A549 (cell line): ENCODE measurements around the gene HSD3B7. TPM values are rescaled to one million over a fixed set of nuclear protein-coding genes. Genes with fewer than 3 reads are reported as not detected.
A peak's percentile ranks its signal among the peaks of the same experiment; 100 is the strongest.

Source experiments
- ATAC-seq, 2 experiments: fragments of 200-7000 bp in 1 of 2; fragments of >200 bp in 1 of 2; cut with Nextera tagmentation in 1 of 2; cut with Tn5 transposase in 1 of 2; 3 replicates each; pipeline versions ENCODE4 v1.8.0 to v1.9.1; 2018 to 2020; ENCODE audit warnings: mild to moderate bottlenecking in 1 of 2, moderate library complexity in 1 of 2
- CTCF ChIA-PET: fragments of 300-600 bp; sonication (Branson Sonifier 250); formaldehyde crosslinking; extraction: SDS; loops from one replicate; lab custom pipeline; 2021; ENCODE audit warnings: antibody characterized with exemption, inconsistent platforms; lab: Yijun Ruan, JAX
- POLR2A ChIA-PET: fragments of 350-600 bp; formaldehyde crosslinking; extraction: SDS; loops from one replicate; lab custom pipeline; 2021; ENCODE audit warnings: antibody characterized with exemption, inconsistent platforms; lab: Yijun Ruan, JAX
- DNase-seq, 2 experiments: peaks; one replicate each; pipeline versions ENCODE4 v3.0.0 to v3.0.0-alpha.2; 2011 to 2016; ENCODE audit warnings: low read depth in 1 of 2, low spot score in 1 of 2
- FAIRE-seq: peaks from 2 replicates; lab custom pipeline; 2011; peaks lifted over from hg19 to GRCh38; lab: Jason Lieb, UNC
- H3K27ac ChIP-seq, 2 experiments: fragments of >200 bp; sonication (Bioruptor Twin); formaldehyde crosslinking; 3 replicates each; pipeline ENCODE4 v1.5.1; 2016 to 2017
- H3K4me1 ChIP-seq: fragments of >200 bp; sonication (Bioruptor Twin); formaldehyde crosslinking; 3 replicates; pipeline ENCODE4 v1.6.1; 2016
- H3K4me2 ChIP-seq: fragments of >200 bp; sonication (Bioruptor Twin); formaldehyde crosslinking; 3 replicates; pipeline ENCODE4 v1.6.1; 2016
- H3K4me3 ChIP-seq: fragments of >200 bp; sonication (Bioruptor Twin); formaldehyde crosslinking; 3 replicates; pipeline ENCODE4 v1.5.1; 2016
- H3K9me3 ChIP-seq: fragments of >200 bp; sonication (Bioruptor Twin); formaldehyde crosslinking; 3 replicates; pipeline ENCODE4 v1.6.1; 2016
- BCL3 ChIP-seq: fragments of >200 bp; sonication (Bioruptor Twin); formaldehyde crosslinking; IDR thresholded peaks from 3 replicates; pipeline ENCODE4 v1.6.1; 2016
- BHLHE40 ChIP-seq: IDR thresholded peaks from 2 replicates; pipeline ENCODE4 v1.6.1; 2012; ENCODE audit warnings: low read depth, low read length, inconsistent platforms
- CBX8 ChIP-seq: fragments of 200-600 bp; sonication (generic); IDR thresholded peaks from 2 replicates; pipeline ENCODE4 v1.6.1; 2016
- CEBPB ChIP-seq, 2 experiments: fragments of >200 bp in 1 of 2; sonication (Bioruptor Twin) in 1 of 2; formaldehyde crosslinking in 1 of 2; IDR thresholded peaks; 2 replicates each; pipeline ENCODE4 v1.6.1; 2012 to 2016
- EHMT2 ChIP-seq: fragments of 200-600 bp; sonication (generic); IDR thresholded peaks from 2 replicates; pipeline ENCODE4 v1.6.1; 2016; ENCODE audit warnings: antibody characterized with exemption, low read depth, mild to moderate bottlenecking, moderate library complexity
- ESRRA ChIP-seq: fragments of 150-350 bp; IDR thresholded peaks from 2 replicates; pipeline ENCODE4 v1.6.1; 2014; ENCODE audit warnings: mild to moderate bottlenecking, low read length, borderline replicate concordance
- GATA3 ChIP-seq: IDR thresholded peaks from 2 replicates; pipeline ENCODE4 v1.6.1; 2012; ENCODE audit warnings: borderline replicate concordance
- HMGXB4 ChIP-seq: fragments of 250-450 bp; sonication (Bioruptor Pico); IDR thresholded peaks from 2 replicates; pipeline ENCODE4 v1.5.0; 2021; ENCODE audit warnings: mild to moderate bottlenecking, moderate library complexity, borderline replicate concordance
- HOXA7 ChIP-seq: fragments of 250-450 bp; sonication (Bioruptor Pico); IDR thresholded peaks from 2 replicates; pipeline ENCODE4 v1.5.0; 2020; ENCODE audit warnings: mild to moderate bottlenecking, moderate library complexity
- KDM1A ChIP-seq: fragments of 200-600 bp; sonication (generic); IDR thresholded peaks from 2 replicates; pipeline ENCODE4 v1.6.1; 2016; ENCODE audit warnings: low read depth, mild to moderate bottlenecking
- KDM5A ChIP-seq: fragments of 200-600 bp; sonication (generic); IDR thresholded peaks from 2 replicates; pipeline ENCODE4 v1.6.1; 2016; ENCODE audit warnings: antibody characterized with exemption, mild to moderate bottlenecking
- MAZ ChIP-seq: fragments of 150-350 bp; IDR thresholded peaks from 2 replicates; pipeline ENCODE4 v1.6.1; 2014; ENCODE audit warnings: antibody characterized with exemption, low read depth, low read length, borderline replicate concordance
- NR3C1 ChIP-seq: fragments of >200 bp; sonication (Bioruptor Twin); formaldehyde crosslinking; IDR thresholded peaks from 3 replicates; pipeline ENCODE4 v1.6.1; 2017
- POLR2AphosphoS2 ChIP-seq: conservative IDR thresholded peaks from 2 replicates; pipeline ENCODE4 v1.6.1; 2012; ENCODE audit warnings: low read length, improper control_type of control experiment, inconsistent platforms
- TFCP2L1 ChIP-seq: fragments of 250-450 bp; sonication (Bioruptor Pico); IDR thresholded peaks from 2 replicates; pipeline ENCODE4 v1.5.0; 2021; ENCODE audit warnings: mild to moderate bottlenecking
- TP53 ChIP-seq: fragments of 250-450 bp; sonication (Bioruptor Pico); IDR thresholded peaks from 2 replicates; pipeline ENCODE4 v1.5.0; 2021; ENCODE audit warnings: mild to moderate bottlenecking, moderate library complexity
- USF2 ChIP-seq: fragments of 450-650 bp; IDR thresholded peaks from 2 replicates; pipeline ENCODE4 v1.6.1; 2014; ENCODE audit warnings: antibody characterized with exemption
- ZC3H11A ChIP-seq: fragments of 450-650 bp; IDR thresholded peaks from 2 replicates; pipeline ENCODE4 v1.6.1; 2014; ENCODE audit warnings: antibody characterized with exemption, mild to moderate bottlenecking
- ZFP36 ChIP-seq: fragments of 450-650 bp; IDR thresholded peaks from 2 replicates; pipeline ENCODE4 v1.6.1; 2014; ENCODE audit warnings: borderline replicate concordance; ENCODE audit not compliant: partially characterized antibody
- ZSCAN20 ChIP-seq: fragments of 250-450 bp; sonication (Bioruptor Pico); IDR thresholded peaks from 2 replicates; pipeline ENCODE4 v1.8.0; 2022; ENCODE audit warnings: mild to moderate bottlenecking, moderate library complexity
- WGBS: methylation state at CpG from one replicate; pipeline ENCODE4 v1.1.6; 2017; ENCODE audit errors: missing lambda C conversion rate; 5-methylcytosine and 5-hydroxymethylcytosine counted together
- polyA plus RNA-seq, 4 experiments: library from polyadenylated mRNA; depleted of rRNA in 3 of 4; stranded (reverse); fragments of >200 nt; fragmentation: RNase III in 1 of 4; extraction: RNeasy Plus Mini Kit Qiagen cat#74134 plus additional on column Dnase treatment in 1 of 4; gene quantifications; 2 replicates in 3 of 4; 3 replicates in 1 of 4; pipeline ENCODE4 v1.2.3, GENCODE V29; 2011 to 2017
- TF ChIP-seq, protein P1 (sequence below): fragments of 250-450 bp; sonication (Bioruptor Pico); IDR thresholded peaks from 2 replicates; pipeline ENCODE4 v1.5.0; 2020; ENCODE audit warnings: low read depth, mild to moderate bottlenecking, moderate library complexity

HSD3B7 gene
- polyA plus RNA-seq, 2 of the 4 experiments (the other 2 are of a cell fraction), result 10.5 to 19.7 TPM

GRCh38 chr16:30964574-30965226, 20.3 kb upstream of the HSD3B7 start:
- Histone ChIP-seq H3K4me2 (no peak overlapping the region), H3K27ac (no peak overlapping the region), H3K4me1 (no peaks in the 10 kb centered on the region), H3K4me3 (no peak overlapping the region), H3K9me3 (no peaks in the 10 kb centered on the region)
- no peak for TF ChIP-seq KDM5A
- no peak for TF ChIP-seq CBX8
- TF ChIP-seq BCL3, result no peak
- TF ChIP-seq HOXA7, result no peak
- no peak for FAIRE-seq
- WGBS, result 93% methylated on average over 31 of the region's 33 CpGs
- no peak for DNase-seq
- POLR2A ChIA-PET, result no interaction called here
- CTCF ChIA-PET, result interaction anchor here (0.9 to 3.8 kb wide), 4 partner anchors 11 to 22 kb away, joined by 4 to 22 read pairs (median 12); partner anchors contain the start of gene HSD3B7
- no peak for ATAC-seq

DNA sequence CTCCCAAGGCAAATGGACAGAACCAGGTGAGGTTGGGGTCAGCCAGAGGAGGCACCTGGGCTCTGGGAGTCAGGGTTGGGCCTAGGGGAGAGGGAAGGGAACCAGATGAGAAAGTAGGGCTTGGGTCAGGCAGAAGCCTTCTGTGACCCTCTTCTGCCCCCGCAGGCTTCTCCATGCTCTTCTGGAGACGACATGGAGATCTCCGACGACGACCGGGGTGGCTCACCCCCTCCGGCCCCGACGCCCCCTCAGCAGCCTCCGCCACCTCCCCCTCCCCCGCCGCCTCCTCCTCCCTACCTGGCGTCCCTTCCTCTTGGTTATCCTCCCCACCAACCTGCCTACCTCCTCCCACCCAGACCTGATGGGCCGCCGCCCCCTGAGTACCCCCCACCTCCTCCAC, 19.6 kb upstream of the HSD3B7 start:
- no peaks in the 10 kb centered on the region for H3K9me3 ChIP-seq
- ChIA-PET CTCF (interaction anchor here (1.0 to 8.8 kb wide), 3 partner anchors 12 to 29 kb away, joined by 3 to 75 read pairs (median 5); partner anchors contain the start of gene HSD3B7), POLR2A (no interaction called here)
- no peak for FAIRE-seq
- TF ChIP-seq HMGXB4 (CRISPR knock-in tag) (no peak), ZC3H11A (no peak), CBX8 (no peak), NR3C1 (no peak), BHLHE40 (no peak), ESRRA (no peak), USF2 (no peak), POLR2AphosphoS2 (no peak), EHMT2 (no peak), GATA3 (no peak), HOXA7 (no peak), TFCP2L1 (CRISPR knock-in tag) (no peak), TP53 (CRISPR knock-in tag) (no peak), MAZ (no peak), ZSCAN20 (CRISPR knock-in tag) (no peak), KDM1A (no peak), BCL3 (no peak), ZFP36 (no peak), CEBPB (IDR thresholded peaks at IDR 0.05) (no peak)
- TF ChIP-seq, protein P1, sequence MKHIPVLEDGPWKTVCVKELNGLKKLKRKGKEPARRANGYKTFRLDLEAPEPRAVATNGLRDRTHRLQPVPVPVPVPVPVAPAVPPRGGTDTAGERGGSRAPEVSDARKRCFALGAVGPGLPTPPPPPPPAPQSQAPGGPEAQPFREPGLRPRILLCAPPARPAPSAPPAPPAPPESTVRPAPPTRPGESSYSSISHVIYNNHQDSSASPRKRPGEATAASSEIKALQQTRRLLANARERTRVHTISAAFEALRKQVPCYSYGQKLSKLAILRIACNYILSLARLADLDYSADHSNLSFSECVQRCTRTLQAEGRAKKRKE (CRISPR knock-in tag), result no peak
- 98% methylated on average over 8 of the region's 15 CpGs for WGBS
- H3K4me3 ChIP-seq, result no peak overlapping the region
- peak; percentile 30 to 41; a peak in 2 of 6 replicates for ATAC-seq
- no peak for DNase-seq
- no peak overlapping the region for H3K4me2 ChIP-seq
- no peaks in the 10 kb centered on the region for H3K4me1 ChIP-seq
- no peak overlapping the region for H3K27ac ChIP-seq
